GM21367 (cell line): ENCODE results near the gene UPF2.

ENCODE experiments used
- ATAC-seq: cut with Tn5 transposase; IDR thresholded peaks from one replicate; pipeline ENCODE4 v1.9.1; 2021; ENCODE audit not compliant: unreplicated experiment

UPF2 gene

GRCh38 chr10:11870461-11870780, 172.2 kb downstream of the UPF2 start:
- ATAC-seq, result no peak
